GM13977 (cell line): ENCODE results near the gene EIF3L.

ENCODE experiments used
- DNase-seq: peaks from one replicate; pipeline ENCODE4 v3.0.0; 2012; ENCODE audit warnings: low spot score
- in situ Hi-C: fragments of 300-500 bp; cut with MboI; formaldehyde crosslinking; loops from one replicate; pipeline ENCODE4 v1.12.0; 2022; ENCODE audit warnings: low sequenced_read_pairs, low pct_unique_long_range_greater_than_20kb, mixed read lengths, inconsistent platforms; ENCODE audit not compliant: unreplicated experiment
- TF ChIP-seq, protein P1 (sequence below): IDR thresholded peaks from 2 replicates; pipeline ENCODE4 v1.5.1; 2012; ENCODE audit warnings: mild to moderate bottlenecking, control low read depth; ENCODE audit not compliant: insufficient read depth; ENCODE audit errors: extremely low read depth, missing control alignments

The EIF3L gene

DNA sequence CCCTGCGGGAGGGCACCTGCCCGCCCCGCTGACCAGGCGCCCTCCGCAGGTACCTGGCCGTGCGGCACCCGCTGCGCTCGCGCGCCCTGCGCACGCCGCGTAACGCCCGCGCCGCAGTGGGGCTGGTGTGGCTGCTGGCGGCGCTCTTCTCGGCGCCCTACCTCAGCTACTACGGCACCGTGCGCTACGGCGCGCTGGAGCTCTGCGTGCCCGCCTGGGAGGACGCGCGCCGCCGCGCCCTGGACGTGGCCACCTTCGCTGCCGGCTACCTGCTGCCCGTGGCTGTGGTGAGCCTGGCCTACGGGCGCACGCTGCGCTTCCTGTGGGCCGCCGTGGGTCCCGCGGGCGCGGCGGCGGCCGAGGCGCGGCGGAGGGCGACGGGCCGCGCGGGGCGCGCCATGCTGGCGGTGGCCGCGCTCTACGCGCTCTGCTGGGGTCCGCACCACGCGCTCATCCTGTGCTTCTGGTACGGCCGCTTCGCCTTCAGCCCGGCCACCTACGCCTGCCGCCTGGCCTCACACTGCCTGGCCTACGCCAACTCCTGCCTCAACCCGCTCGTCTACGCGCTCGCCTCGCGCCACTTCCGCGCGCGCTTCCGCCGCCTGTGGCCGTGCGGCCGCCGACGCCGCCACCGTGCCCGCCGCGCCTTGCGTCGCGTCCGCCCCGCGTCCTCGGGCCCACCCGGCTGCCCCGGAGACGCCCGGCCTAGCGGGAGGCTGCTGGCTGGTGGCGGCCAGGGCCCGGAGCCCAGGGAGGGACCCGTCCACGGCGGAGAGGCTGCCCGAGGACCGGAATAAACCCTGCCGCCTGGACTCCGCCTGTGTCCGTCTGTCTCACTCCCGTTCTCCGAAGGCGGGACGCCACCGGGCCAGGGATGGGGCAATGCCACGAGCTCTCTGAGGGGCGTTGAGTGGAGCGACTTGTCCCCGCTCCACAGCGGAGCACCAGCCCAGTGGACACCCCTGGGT is 24.3 kb upstream of the EIF3L start:
- peak; percentile 60 for DNase-seq

DNA sequence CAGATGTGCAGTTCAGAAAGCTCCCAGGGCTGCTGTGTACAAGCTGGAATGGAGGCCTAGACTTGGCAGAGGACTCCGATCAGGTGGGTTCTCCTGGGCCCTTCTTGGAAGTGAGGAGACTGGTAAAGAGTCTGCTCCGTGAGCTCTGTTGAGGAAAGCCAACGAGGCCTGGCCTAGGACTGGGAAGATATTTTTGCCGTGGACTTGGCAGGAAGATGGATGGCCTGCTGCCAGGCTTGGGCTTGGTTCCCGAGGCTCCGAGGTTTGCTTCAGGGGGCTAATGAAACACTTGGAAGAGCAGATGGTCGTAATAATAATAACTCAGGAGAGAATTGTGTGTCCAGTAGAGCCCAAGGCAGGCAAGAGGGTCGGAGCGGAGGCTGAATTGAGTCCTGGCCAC is 22.2 kb upstream of the EIF3L start:
- TF ChIP-seq, protein P1, sequence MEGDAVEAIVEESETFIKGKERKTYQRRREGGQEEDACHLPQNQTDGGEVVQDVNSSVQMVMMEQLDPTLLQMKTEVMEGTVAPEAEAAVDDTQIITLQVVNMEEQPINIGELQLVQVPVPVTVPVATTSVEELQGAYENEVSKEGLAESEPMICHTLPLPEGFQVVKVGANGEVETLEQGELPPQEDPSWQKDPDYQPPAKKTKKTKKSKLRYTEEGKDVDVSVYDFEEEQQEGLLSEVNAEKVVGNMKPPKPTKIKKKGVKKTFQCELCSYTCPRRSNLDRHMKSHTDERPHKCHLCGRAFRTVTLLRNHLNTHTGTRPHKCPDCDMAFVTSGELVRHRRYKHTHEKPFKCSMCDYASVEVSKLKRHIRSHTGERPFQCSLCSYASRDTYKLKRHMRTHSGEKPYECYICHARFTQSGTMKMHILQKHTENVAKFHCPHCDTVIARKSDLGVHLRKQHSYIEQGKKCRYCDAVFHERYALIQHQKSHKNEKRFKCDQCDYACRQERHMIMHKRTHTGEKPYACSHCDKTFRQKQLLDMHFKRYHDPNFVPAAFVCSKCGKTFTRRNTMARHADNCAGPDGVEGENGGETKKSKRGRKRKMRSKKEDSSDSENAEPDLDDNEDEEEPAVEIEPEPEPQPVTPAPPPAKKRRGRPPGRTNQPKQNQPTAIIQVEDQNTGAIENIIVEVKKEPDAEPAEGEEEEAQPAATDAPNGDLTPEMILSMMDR, result no peak
- no peak for DNase-seq
- in situ Hi-C loops, result no loop called here

More for the DNA sequence above, 24.3 kb upstream of the EIF3L start:
- in situ Hi-C loops, result no loop called here
- TF ChIP-seq, protein P1, result no peak

DNA sequence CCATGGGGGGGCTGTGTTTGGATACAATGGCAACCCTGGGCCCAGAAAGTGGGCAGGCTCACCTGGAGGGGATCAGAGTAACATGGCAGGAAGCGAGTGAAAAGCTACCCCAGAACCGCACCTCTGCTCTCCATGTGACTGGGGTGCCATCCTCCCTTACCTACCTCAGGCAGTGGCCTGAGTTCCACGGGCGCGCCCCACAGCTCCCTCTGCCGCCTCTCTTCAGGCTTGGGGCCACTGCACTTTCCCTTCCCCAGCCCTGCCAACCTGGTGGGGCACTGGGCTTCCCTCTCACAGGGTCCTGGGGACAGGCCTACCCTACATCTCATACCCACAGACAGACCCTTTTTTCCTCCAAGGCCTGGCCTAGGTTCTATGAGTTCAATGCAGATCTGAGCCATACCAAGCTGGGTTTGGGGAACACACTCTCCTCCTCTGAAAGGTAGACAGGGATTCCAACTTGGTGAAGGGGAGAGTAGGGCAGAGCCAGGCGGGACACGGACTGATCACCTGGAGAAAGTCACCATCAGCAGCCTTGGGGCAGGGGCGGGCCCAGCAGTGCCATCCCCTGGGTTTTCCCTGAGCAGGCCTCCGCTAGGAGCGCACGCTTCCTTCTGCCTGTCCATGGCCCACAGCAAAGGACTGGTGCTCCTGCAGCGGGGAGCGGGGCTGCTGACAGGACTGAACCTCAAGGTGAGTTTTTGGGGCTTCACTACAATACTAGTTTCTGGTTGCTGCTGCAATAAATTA is 19.0 kb upstream of the EIF3L start:
- DNase-seq, result no peak
- in situ Hi-C loops, result no loop called here
- TF ChIP-seq, protein P1, result no peak

DNA sequence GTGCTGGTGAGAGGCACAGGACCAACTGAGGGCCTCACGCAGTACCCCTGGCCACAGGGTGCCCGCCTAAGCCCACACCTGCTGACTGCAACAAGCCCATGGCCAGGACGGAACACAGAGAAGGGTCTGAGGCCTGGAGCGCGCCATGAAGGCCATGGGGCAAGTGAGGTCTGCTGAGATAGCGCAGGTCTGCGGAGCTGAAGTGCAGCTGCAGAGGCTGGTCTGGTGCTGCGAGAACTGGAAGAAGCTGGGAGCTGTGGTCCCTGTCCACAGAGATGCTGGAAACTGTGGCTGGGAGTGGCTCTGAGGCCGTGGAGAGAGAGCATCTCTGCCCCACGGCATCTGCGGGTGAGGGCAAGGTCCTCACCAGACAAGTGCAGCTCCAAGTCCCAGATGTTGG is 17.7 kb upstream of the EIF3L start:
- TF ChIP-seq, protein P1, result no peak
- DNase-seq, result no peak
- in situ Hi-C loops, result no loop called here

DNA sequence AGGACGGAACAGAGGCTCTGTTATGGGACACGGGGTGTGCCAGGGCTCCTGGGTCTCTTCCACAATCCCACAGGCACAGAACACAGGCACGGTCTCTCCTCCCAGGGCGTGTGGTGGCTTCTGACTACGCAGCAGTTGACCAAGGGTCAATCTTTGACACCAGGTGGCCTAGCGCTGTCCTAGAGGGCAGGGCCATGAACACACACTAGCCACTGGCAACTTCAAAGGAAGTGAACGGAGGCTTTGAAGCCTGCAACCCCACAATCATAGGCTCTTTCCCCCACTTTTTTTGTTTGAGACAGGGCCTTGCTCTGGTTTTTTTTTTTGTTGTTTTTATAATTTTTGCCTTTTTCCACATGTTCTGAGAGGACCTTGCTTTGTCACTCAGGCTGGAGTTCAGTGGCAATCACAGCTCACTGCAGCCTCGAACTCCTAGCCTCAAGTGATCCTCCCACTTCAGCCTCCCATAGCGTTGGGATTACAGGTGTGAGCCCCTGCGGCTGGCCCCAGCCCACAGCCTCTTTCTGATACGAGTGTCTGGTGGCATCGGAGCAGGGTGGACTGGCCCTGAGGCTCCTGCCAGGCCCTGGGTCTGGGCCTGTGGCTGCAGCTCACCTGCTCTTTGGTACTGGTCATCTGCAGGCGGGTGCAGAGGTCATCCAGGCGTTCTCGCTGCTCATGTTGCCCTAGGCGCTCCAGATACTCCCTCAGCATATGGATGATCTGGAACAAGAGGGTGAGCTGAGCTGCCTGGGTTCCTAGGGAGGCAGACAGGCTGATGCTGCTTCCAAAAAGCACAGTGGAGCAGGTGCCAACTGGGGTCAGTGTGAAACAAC is 17.0 kb upstream of the EIF3L start:
- in situ Hi-C loops, result no loop called here
- no peak for DNase-seq
- TF ChIP-seq, protein P1, result no peak
